HCT116 (cell line): ENCODE data around the gene SLC7A9.

Source experiments
- CTCF ChIP-seq, 3 experiments: fragments of 200-600 bp in 1 of 3; sonication (generic) in 1 of 3; IDR thresholded peaks in 2 of 3; conservative IDR thresholded peaks in 1 of 3; 2 replicates each; pipeline ENCODE4 v1.5.1; 2012 to 2017; ENCODE audit warnings: low read depth in 2 of 3, low read length in 2 of 3, antibody characterized with exemption in 1 of 3, borderline replicate concordance in 1 of 3, control low read depth in 1 of 3, mild to moderate bottlenecking in 1 of 3, mixed read lengths in 1 of 3, mixed run types in 1 of 3, moderate library complexity in 1 of 3; ENCODE audit not compliant: insufficient read depth in 1 of 3
- EZH2 ChIP-seq: fragments of 200-600 bp; sonication (generic); IDR thresholded peaks from 2 replicates; pipeline ENCODE4 v1.6.1; 2017; ENCODE audit warnings: antibody characterized with exemption, mixed run types
- FOSL1 ChIP-seq: IDR thresholded peaks from 2 replicates; pipeline ENCODE4 v1.6.1; 2012; ENCODE audit warnings: low read depth
- MAX ChIP-seq: IDR thresholded peaks from 2 replicates; pipeline ENCODE4 v1.6.1; 2012
- POLR2A ChIP-seq: IDR thresholded peaks from 2 replicates; pipeline ENCODE4 v1.7.0; 2011; ENCODE audit warnings: borderline replicate concordance; ENCODE audit not compliant: insufficient read depth, insufficient read length; ENCODE audit errors: extremely low read depth
- REST ChIP-seq: IDR thresholded peaks from 2 replicates; pipeline ENCODE4 v1.6.1; 2012; ENCODE audit warnings: low read depth
- SIN3A ChIP-seq: IDR thresholded peaks from 2 replicates; pipeline ENCODE4 v1.6.1; 2012; ENCODE audit warnings: low read depth
- SRF ChIP-seq: IDR thresholded peaks from 2 replicates; pipeline ENCODE4 v1.6.1; 2012; ENCODE audit warnings: low read depth
- TCF7L2 ChIP-seq: IDR thresholded peaks from 2 replicates; pipeline ENCODE4 v1.7.0; 2011; ENCODE audit warnings: borderline replicate concordance, inconsistent platforms; ENCODE audit not compliant: insufficient read depth, insufficient read length; ENCODE audit errors: extremely low read depth
- ZNF274 ChIP-seq: fragments of 200-500 bp; sonication (Bioruptor generic); IDR thresholded peaks from 2 replicates; pipeline ENCODE4 v1.6.1; 2014; ENCODE audit warnings: mild to moderate bottlenecking, low read depth, low read length, inconsistent platforms

GRCh38 chr19:32816555-32817099 is 52.9 kb downstream of the SLC7A9 start:
- TF ChIP-seq SIN3A, result no peak
- no peak for TF ChIP-seq FOSL1
- no peak for TF ChIP-seq SRF
- TF ChIP-seq CTCF (IDR thresholded peaks at IDR 0.05 in 2 of 3, conservative IDR thresholded peaks at IDR 0.05 in 1 of 3; ENCODE audit: borderline replicate concordance in 1 of 3, insufficient read depth in 1 of 3, low read depth in 2 of 3, low read length in 2 of 3), result no peak
- no peak for TF ChIP-seq EZH2
- TF ChIP-seq REST, result no peak
- TF ChIP-seq POLR2A, result no peak
- no peak for TF ChIP-seq ZNF274
- TF ChIP-seq TCF7L2, result no peak
- no peak for TF ChIP-seq MAX
